Suprapubic skin (tissue), 4 donors: Measurements from ENCODE around the gene TRIP13. TPM values are rescaled to one million over a fixed set of nuclear protein-coding genes. Genes with fewer than 3 reads are reported as not detected.
A peak's percentile ranks its signal among the peaks of the same experiment; 100 is the strongest.

Source experiments
- DNase-seq, 2 donors: peaks; one replicate each; pipeline ENCODE4 v3.0.0-alpha.2; 2019; ENCODE audit warnings: low spot score in 2 of 2
- H3K27ac ChIP-seq: fragments of 200-600 bp; sonication (generic); one replicate; pipeline ENCODE4 v1.5.1; 2019
- H3K27me3 ChIP-seq: fragments of 200-600 bp; sonication (generic); one replicate; pipeline ENCODE4 v1.5.1; 2019
- H3K36me3 ChIP-seq: fragments of 200-600 bp; sonication (generic); one replicate; pipeline ENCODE4 v1.5.1; 2019
- H3K4me1 ChIP-seq: fragments of 200-600 bp; sonication (generic); one replicate; pipeline ENCODE4 v1.5.1; 2019
- H3K4me3 ChIP-seq: fragments of 200-600 bp; sonication (generic); one replicate; pipeline ENCODE4 v1.5.1; 2019; ENCODE audit warnings: mild to moderate bottlenecking
- H3K9me3 ChIP-seq: fragments of 200-600 bp; sonication (generic); one replicate; pipeline ENCODE4 v1.5.1; 2019
- EP300 ChIP-seq: sonication (generic); formaldehyde crosslinking; IDR thresholded peaks from one replicate; pipeline ENCODE4 v1.6.1; 2017; ENCODE audit warnings: antibody characterized with exemption
- POLR2A ChIP-seq, 2 donors: fragments of 450-650 bp; IDR thresholded peaks; one replicate each; pipeline ENCODE4 v1.6.1; 2017; ENCODE audit warnings: antibody characterized with exemption in 2 of 2, mild to moderate bottlenecking in 2 of 2, moderate library complexity in 2 of 2
- POLR2AphosphoS5 ChIP-seq, 3 donors: sonication (generic); formaldehyde crosslinking; IDR thresholded peaks; one replicate each; pipeline ENCODE4 v1.6.1; 2017; ENCODE audit warnings: antibody characterized with exemption in 3 of 3
- WGBS: methylation state at CpG from one replicate; pipeline ENCODE4 v1.1.5; 2018; 5-methylcytosine and 5-hydroxymethylcytosine counted together
- total RNA-seq, 4 donors: library from RNA; depleted of rRNA; stranded (reverse); fragments of >200 nt; gene quantifications; one replicate each; pipeline ENCODE4 v1.1.0, GENCODE V29; 2016
- TF ChIP-seq, protein P1 (sequence below), 2 donors: fragments of 200-600 bp in 1 of 2; fragments of 450-650 bp in 1 of 2; sonication (generic) in 1 of 2; IDR thresholded peaks; one replicate each; pipeline ENCODE4 v1.5.1; 2016 to 2019; ENCODE audit warnings: antibody characterized with exemption in 2 of 2, mild to moderate bottlenecking in 1 of 2, moderate library complexity in 1 of 2

TRIP13 gene
- total RNA-seq, 4 donors from 2014 or later = 1.1 to 3.7 (median 1.6) TPM

DNA sequence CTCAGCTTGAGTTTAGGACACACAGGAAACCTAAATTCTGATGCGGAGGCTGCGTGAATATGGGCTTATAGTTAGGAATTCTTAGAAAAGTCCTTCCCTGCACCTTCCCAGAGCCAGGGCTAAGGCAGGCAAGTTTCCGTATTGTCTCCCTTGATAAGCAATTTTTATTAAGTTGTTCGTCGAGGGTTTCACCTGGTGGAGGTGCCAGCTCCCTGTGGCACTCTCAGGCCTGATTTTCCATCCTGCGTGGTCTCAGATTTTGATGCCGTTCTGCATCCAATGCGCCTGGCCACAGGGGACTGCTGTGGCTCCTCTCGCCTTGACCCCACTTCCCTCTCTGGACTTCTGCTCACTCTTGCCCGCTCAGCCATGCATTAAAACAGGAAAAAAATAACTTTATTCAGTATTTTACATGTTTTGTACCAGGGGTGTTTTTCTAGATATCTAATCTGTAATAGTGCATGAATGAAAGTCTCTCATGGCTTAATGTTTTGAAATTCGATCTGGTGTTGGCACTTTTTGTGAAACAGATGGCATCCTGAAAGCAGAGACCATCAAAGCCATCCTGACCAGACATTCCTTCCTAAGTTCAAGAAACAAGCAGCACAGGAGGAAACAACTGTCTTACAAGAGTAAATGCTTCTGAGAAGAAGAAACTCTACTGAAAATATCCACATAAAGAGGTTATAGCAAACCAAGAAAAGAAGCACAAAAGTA lies 50.7 kb downstream of the TRIP13 start:
- DNase-seq = peak; percentile 19 to 43
- H3K36me3 ChIP-seq = no peaks in the 10 kb centered on the region
- TF ChIP-seq EP300 = no peak
- no peak for TF ChIP-seq POLR2AphosphoS5 (IDR thresholded peaks at IDR 0.05)
- no peak for TF ChIP-seq POLR2A (IDR thresholded peaks at IDR 0.05)
- TF ChIP-seq, protein P1, sequence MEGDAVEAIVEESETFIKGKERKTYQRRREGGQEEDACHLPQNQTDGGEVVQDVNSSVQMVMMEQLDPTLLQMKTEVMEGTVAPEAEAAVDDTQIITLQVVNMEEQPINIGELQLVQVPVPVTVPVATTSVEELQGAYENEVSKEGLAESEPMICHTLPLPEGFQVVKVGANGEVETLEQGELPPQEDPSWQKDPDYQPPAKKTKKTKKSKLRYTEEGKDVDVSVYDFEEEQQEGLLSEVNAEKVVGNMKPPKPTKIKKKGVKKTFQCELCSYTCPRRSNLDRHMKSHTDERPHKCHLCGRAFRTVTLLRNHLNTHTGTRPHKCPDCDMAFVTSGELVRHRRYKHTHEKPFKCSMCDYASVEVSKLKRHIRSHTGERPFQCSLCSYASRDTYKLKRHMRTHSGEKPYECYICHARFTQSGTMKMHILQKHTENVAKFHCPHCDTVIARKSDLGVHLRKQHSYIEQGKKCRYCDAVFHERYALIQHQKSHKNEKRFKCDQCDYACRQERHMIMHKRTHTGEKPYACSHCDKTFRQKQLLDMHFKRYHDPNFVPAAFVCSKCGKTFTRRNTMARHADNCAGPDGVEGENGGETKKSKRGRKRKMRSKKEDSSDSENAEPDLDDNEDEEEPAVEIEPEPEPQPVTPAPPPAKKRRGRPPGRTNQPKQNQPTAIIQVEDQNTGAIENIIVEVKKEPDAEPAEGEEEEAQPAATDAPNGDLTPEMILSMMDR (IDR thresholded peaks at IDR 0.05) = no peak
- peaks cover 18% of the 10 kb centered on the region for H3K4me1 ChIP-seq
- no peak overlapping the region for H3K27ac ChIP-seq
- H3K9me3 ChIP-seq = no peaks in the 10 kb centered on the region
- peaks cover 47% of the 10 kb centered on the region for H3K27me3 ChIP-seq
- WGBS = 78% methylated on average over 11 of the region's 11 CpGs
- H3K4me3 ChIP-seq = no peak overlapping the region

DNA sequence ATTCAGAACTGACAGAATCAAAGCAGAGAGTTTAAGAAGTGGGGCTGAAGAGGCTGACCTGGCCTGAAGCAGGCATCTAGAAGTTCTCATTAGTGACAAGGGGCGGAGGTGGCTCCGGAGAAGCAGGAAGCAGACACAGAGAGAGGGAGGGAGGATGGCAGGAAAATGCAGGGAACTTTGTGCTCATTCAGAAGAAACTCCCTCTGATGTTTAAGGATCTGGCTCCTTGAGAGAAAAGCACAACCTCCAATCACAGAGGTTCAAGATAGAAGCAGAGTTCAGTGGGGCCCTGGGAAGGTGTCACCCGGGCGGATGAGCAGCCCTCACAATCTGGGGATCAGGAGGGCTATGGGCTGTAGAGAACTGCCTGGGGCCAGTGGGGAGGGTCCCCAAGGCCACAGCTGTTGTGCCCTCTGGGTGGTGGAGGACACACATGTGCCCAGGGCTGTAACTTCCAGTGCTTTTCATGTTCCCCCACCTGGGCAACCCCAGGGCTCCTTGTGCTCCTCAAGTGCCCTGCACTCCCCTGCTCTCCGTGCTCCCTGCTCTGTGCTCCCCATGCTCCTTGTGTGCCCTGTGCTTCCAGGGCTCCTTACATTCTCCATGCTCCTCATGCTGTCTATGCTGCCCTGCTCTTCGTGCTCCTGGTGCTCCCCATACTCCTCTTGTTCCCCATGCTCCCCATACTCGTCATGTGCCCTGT lies 51.4 kb downstream of the TRIP13 start:
- peak; percentile 15 to 37 for DNase-seq
- Histone ChIP-seq H3K4me1 (peaks cover 18% of the 10 kb centered on the region), H3K27me3 (peaks cover 53% of the 10 kb centered on the region), H3K9me3 (no peaks in the 10 kb centered on the region), H3K27ac (no peak overlapping the region), H3K4me3 (no peak overlapping the region), H3K36me3 (no peaks in the 10 kb centered on the region)
- WGBS = 56% methylated on average over 7 of the region's 7 CpGs
- TF ChIP-seq EP300 (no peak), POLR2A (IDR thresholded peaks at IDR 0.05) (no peak), POLR2AphosphoS5 (IDR thresholded peaks at IDR 0.05) (no peak)
- TF ChIP-seq, protein P1 (IDR thresholded peaks at IDR 0.05) = no peak

DNA sequence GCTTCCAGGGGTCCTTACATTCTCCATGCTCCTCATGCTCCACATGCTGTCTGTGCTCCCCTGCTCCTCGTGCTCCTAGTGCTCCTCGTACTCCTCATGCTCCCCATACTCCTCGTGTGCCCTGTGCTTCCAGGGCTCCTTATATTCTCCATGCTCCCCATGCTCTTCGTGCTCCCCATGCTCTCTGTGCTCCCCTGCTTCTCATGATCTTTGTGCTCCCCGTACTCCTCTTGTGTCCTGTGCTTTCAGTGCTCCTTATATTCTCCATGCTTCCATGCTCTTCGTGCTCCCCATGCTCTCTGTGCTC lies 51.9 kb downstream of the TRIP13 start:
- no peak for TF ChIP-seq EP300
- Histone ChIP-seq H3K27me3 (peaks cover 56% of the 10 kb centered on the region), H3K36me3 (no peaks in the 10 kb centered on the region), H3K4me3 (no peak overlapping the region), H3K9me3 (no peaks in the 10 kb centered on the region), H3K4me1 (peaks cover 18% of the 10 kb centered on the region), H3K27ac (no peak overlapping the region)
- DNase-seq = peak in 1 of 2 donors; percentile 33
- WGBS = 91% methylated on average over 6 of the region's 6 CpGs

DNA sequence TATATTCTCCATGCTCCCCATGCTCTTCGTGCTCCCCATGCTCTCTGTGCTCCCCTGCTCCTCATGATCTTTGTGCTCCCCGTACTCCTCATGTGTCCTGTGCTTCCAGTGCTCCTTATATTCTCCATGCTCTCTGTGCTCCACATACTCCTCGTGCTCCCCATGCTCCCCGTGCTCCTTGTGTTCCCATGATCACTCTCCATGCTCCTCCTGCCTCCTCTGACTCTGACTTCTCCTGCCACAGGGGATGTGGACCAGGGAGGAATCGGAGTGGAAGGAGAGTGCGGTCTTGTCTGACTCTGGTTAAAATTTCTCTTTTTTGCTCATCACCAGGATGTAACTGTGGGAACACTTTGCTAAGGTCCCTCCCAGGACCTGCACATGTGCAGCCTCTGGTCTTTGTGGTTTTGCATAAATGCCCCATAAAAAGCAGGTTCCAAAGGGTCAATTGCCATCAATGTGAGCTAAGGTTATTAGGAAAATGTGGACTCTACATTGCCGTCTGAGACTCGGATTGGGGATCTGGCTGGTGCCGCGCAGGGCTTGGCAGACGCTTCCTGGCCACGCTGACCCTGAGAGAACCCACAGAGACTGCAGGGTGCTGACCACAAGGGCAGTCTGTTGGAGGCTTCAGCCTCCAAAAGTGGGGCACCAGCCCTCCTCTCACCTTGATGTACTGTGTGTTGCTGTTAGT lies 52.5 kb downstream of the TRIP13 start:
- 84% methylated on average over 7 of the region's 12 CpGs for WGBS
- Histone ChIP-seq H3K4me1 (peaks cover 18% of the 10 kb centered on the region), H3K9me3 (no peaks in the 10 kb centered on the region), H3K27ac (no peak overlapping the region), H3K36me3 (no peaks in the 10 kb centered on the region), H3K4me3 (no peak overlapping the region), H3K27me3 (peaks cover 61% of the 10 kb centered on the region)
- TF ChIP-seq POLR2A (IDR thresholded peaks at IDR 0.05) (no peak), EP300 (no peak)
- peak; percentile 29 to 30 for DNase-seq

DNA sequence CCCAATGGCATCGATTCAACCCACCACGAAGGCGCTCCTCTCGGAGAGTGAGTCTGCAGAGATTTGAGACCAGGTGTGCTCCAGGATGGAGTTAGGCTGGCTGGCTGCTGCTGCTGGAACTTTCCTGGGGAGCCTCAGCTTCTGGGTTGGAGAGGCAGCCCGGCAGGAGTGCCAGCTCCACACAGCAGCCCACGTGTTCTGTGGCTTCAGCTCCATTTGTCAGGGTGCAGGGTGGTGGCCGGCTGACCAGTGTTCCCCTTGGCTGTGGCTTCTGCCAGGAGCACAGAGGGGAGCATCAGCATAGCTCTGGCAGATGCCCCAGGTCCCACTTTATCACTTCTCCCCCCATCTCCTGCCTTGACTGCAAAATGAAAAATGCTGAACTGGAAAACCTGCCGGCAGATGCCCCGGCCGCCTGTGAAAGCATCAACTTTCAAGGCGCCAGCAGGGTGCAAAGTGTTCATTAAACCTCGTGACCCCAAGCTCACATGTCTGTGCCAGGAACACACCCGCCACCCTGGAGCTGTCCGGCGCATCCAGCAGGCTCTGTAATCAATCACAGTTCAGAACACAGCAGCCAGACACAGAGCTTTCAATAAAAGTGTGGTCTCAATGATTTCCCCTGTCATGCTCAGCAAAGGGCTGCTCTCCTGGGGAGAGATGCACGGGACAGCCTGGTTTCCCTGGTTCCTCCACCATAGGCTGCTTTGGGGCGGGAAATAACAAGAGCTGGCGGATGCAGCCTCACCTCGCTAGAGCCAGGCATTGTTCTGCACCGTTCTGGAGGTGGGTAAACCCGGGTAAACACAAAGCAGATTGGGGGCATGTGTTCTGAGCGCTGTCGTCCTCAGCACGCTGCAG lies 53.2 kb downstream of the TRIP13 start:
- Histone ChIP-seq H3K4me3 (no peak overlapping the region), H3K9me3 (no peaks in the 10 kb centered on the region), H3K36me3 (no peaks in the 10 kb centered on the region), H3K4me1 (peaks cover 18% of the 10 kb centered on the region), H3K27ac (no peak overlapping the region), H3K27me3 (peaks cover 63% of the 10 kb centered on the region)
- 25% methylated on average over 12 of the region's 24 CpGs for WGBS
- peak; percentile 41 to 67 for DNase-seq
- no peak for TF ChIP-seq EP300
- TF ChIP-seq POLR2A (IDR thresholded peaks at IDR 0.05) = no peak
- TF ChIP-seq POLR2AphosphoS5 (IDR thresholded peaks at IDR 0.05) = no peak
- TF ChIP-seq, protein P1 (IDR thresholded peaks at IDR 0.05) = no peak
